GM19397 (cell line): ENCODE results near the gene USP17L21.
"Not testable (repeated sequence)": the region's sequence is repeated elsewhere in the genome, so short reads cannot be mapped to it uniquely, and the experiment has no call there.

Experiments used
- ATAC-seq: cut with Tn5 transposase; IDR thresholded peaks from one replicate; pipeline ENCODE4 v1.9.1; 2021; ENCODE audit warnings: mild to moderate bottlenecking, moderate library complexity; ENCODE audit not compliant: unreplicated experiment

Gene USP17L21, protein sequence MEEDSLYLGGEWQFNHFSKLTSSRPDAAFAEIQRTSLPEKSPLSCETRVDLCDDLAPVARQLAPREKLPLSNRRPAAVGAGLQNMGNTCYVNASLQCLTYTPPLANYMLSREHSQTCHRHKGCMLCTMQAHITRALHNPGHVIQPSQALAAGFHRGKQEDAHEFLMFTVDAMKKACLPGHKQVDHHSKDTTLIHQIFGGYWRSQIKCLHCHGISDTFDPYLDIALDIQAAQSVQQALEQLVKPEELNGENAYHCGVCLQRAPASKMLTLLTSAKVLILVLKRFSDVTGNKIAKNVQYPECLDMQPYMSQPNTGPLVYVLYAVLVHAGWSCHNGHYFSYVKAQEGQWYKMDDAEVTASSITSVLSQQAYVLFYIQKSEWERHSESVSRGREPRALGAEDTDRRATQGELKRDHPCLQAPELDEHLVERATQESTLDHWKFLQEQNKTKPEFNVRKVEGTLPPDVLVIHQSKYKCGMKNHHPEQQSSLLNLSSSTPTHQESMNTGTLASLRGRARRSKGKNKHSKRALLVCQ

DNA sequence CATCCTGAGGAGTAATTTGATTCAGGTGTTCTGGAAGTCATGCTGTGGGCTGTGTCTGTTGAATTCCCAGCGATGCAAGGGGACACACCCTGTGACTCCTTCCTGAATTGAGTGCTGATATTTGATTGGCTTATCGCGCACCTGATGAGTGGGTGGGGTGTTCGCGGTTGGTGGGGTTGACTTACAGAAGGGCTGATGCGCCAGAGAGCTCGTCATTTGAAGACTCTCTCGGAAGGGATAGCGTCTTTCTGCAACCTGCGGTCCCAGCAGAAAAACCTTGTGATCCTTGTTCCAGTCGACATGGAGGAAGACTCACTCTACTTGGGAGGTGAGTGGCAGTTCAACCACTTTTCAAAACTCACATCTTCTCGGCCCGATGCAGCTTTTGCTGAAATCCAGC lies at the start of gene USP17L21:
Gene USP17L21 (plus strand): TSS at position 301 of the 400 bp plus-strand sequence. CDS start 0 bp downstream, at position 301.
- ATAC-seq = not testable (repeated sequence)

DNA sequence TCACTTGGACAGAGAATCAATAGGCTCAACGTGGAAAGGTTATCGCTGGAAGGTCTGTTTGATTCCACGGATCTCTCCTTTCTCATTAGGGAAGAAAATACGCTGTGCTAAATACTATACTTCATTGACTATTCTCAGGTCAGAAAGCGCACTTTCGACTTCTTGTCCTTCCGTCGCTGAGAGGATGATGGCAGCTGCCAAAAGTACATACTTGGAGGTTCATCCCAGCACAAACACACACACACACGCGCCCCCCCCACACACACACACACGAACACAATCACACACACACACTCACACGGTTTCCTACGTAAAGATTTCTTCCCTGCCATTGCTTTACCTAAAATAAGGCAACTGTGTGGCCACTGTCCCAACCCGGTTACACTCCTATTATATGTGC lies 48.0 kb upstream of the USP17L21 start:
- ATAC-seq = not testable (repeated sequence)

DNA sequence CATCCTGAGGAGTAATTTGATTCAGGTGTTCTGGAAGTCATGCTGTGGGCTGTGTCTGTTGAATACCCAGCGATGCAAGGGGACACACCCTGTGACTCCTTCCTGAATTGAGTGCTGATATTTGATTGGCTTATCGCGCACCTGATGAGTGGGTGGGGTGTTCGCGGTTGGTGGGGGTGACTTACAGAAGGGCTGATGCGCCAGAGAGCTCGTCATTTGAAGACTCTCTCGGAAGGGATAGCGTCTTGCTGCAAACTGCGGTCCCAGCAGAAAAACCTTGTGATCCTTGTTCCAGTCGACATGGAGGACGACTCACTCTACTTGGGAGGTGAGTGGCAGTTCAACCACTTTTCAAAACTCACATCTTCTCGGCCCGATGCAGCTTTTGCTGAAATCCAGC lies 47.6 kb upstream of the USP17L21 start, which contains the start of gene USP17L11:
Gene USP17L11 (plus strand): TSS at position 301 of the 400 bp plus-strand sequence. CDS start 0 bp downstream, at position 301.
- ATAC-seq = not testable (repeated sequence)

DNA sequence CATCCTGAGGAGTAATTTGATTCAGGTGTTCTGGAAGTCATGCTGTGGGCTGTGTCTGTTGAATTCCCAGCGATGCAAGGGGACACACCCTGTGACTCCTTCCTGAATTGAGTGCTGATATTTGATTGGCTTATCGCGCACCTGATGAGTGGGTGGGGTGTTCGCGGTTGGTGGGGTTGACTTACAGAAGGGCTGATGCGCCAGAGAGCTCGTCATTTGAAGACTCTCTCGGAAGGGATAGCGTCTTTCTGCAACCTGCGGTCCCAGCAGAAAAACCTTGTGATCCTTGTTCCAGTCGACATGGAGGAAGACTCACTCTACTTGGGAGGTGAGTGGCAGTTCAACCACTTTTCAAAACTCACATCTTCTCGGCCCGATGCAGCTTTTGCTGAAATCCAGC lies 42.8 kb upstream of the USP17L21 start, which contains the start of gene USP17L12:
Gene USP17L12 (plus strand): TSS at position 301 of the 400 bp plus-strand sequence. CDS start 0 bp downstream, at position 301.
- not testable (repeated sequence) for ATAC-seq

DNA sequence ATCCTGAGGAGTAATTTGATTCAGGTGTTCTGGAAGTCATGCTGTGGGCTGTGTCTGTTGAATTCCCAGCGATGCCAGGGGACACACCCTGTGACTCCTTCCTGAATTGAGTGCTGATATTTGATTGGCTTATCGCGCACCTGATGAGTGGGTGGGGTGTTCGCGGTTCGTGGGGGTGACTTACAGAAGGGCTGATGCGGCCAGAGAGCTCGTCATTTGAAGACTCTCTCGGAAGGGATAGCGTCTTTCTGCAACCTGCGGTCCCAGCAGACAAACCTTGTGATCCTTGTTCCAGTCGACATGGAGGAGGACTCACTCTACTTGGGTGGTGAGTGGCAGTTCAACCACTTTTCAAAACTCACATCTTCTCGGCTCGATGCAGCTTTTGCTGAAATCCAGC lies 38.1 kb upstream of the USP17L21 start, which contains the start of gene USP17L13:
Gene USP17L13 (plus strand): TSS at position 301 of the 400 bp plus-strand sequence. CDS start 0 bp downstream, at position 301.
- ATAC-seq = not testable (repeated sequence)

DNA sequence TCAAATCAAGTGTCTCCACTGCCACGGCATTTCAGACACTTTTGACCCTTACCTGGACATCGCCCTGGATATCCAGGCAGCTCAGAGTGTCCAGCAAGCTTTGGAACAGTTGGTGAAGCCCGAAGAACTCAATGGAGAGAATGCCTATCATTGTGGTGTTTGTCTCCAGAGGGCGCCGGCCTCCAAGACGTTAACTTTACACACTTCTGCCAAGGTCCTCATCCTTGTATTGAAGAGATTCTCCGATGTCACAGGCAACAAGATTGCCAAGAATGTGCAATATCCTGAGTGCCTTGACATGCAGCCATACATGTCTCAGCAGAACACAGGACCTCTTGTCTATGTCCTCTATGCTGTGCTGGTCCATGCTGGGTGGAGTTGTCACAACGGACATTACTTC lies 32.4 kb upstream of the USP17L21 start:
- ATAC-seq = not testable (repeated sequence)

DNA sequence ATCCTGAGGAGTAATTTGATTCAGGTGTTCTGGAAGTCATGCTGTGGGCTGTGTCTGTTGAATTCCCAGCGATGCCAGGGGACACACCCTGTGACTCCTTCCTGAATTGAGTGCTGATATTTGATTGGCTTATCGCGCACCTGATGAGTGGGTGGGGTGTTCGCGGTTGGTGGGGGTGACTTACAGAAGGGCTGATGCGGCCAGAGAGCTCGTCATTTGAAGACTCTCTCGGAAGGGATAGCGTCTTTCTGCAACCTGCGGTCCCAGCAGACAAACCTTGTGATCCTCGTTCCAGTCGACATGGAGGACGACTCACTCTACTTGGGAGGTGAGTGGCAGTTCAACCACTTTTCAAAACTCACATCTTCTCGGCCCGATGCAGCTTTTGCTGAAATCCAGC lies 28.6 kb upstream of the USP17L21 start, which contains the start of gene USP17L15:
Gene USP17L15 (plus strand): TSS at position 301 of the 400 bp plus-strand sequence. CDS start 0 bp downstream, at position 301.
- not testable (repeated sequence) for ATAC-seq

DNA sequence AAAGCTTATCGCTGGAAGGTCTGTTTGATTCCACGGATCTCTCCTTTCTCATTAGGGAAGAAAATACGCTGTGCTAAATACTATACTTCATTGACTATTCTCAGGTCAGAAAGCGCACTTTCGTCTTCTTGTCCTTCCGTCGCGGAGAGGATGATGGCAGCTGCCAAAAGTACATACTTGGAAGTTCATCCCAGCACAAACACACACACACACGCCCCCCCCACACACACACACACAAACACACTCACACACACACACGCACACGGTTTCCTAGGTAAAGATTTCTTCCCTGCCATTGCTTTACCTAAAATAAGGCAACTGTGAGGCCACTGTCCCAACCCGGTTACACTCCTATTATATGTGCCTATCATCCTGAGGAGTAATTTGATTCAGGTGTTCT lies 24.2 kb upstream of the USP17L21 start:
- ATAC-seq = not testable (repeated sequence)

DNA sequence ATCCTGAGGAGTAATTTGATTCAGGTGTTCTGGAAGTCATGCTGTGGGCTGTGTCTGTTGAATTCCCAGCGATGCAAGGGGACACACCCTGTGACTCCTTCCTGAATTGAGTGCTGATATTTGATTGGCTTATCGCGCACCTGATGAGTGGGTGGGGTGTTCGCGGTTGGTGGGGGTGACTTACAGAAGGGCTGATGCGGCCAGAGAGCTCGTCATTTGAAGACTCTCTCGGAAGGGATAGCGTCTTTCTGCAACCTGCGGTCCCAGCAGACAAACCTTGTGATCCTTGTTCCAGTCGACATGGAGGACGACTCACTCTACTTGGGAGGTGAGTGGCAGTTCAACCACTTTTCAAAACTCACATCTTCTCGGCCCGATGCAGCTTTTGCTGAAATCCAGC lies 19.1 kb upstream of the USP17L21 start, which contains the start of gene USP17L17:
Gene USP17L17 (plus strand): TSS at position 301 of the 400 bp plus-strand sequence. CDS start 0 bp downstream, at position 301.
- ATAC-seq = not testable (repeated sequence)

DNA sequence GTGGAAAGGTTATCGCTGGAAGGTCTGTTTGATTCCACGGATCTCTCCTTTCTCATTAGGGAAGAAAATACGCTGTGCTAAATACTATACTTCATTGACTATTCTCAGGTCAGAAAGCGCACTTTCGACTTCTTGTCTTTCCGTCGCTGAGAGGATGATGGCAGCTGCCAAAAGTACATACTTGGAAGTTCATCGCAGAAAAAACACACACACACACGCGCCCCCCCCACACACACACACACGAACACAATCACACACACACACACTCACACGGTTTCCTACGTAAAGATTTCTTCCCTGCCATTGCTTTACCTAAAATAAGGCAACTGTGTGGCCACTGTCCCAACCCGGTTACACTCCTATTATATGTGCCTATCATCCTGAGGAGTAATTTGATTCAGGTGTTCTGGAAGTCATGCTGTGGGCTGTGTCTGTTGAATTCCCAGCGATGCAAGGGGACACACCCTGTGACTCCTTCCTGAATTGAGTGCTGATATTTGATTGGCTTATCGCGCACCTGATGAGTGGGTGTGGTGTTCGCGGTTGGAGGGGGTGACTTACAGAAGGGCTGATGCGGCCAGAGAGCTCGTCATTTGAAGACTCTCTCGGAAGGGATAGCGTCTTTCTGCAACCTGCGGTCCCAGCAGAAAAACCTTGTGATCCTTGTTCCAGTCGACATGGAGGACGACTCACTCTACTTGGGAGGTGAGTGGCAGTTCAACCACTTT lies 14.6 kb upstream of the USP17L21 start, which contains the start of gene USP17L18:
Gene USP17L18 (plus strand): TSS at position 678 of the 728 bp plus-strand sequence. CDS start 0 bp downstream, at position 678.
- not testable (repeated sequence) for ATAC-seq

DNA sequence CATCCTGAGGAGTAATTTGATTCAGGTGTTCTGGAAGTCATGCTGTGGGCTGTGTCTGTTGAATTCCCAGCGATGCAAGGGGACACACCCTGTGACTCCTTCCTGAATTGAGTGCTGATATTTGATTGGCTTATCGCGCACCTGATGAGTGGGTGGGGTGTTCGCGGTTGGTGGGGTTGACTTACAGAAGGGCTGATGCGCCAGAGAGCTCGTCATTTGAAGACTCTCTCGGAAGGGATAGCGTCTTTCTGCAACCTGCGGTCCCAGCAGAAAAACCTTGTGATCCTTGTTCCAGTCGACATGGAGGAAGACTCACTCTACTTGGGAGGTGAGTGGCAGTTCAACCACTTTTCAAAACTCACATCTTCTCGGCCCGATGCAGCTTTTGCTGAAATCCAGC lies 9.6 kb upstream of the USP17L21 start, which contains the start of gene USP17L19:
Gene USP17L19 (plus strand): TSS at position 301 of the 400 bp plus-strand sequence. CDS start 0 bp downstream, at position 301.
- ATAC-seq = not testable (repeated sequence)

DNA sequence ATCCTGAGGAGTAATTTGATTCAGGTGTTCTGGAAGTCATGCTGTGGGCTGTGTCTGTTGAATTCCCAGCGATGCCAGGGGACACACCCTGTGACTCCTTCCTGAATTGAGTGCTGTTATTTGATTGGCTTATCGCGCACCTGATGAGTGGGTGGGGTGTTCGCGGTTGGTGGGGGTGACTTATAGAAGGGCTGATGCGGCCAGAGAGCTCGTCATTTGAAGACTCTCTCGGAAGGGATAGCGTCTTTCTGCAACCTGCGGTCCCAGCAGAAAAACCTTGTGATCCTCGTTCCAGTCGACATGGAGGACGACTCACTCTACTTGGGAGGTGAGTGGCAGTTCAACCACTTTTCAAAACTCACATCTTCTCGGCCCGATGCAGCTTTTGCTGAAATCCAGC lies 4.8 kb upstream of the USP17L21 start, which contains the start of gene USP17L20:
Gene USP17L20 (plus strand): TSS at position 301 of the 400 bp plus-strand sequence. CDS start 0 bp downstream, at position 301.
- ATAC-seq = not testable (repeated sequence)

DNA sequence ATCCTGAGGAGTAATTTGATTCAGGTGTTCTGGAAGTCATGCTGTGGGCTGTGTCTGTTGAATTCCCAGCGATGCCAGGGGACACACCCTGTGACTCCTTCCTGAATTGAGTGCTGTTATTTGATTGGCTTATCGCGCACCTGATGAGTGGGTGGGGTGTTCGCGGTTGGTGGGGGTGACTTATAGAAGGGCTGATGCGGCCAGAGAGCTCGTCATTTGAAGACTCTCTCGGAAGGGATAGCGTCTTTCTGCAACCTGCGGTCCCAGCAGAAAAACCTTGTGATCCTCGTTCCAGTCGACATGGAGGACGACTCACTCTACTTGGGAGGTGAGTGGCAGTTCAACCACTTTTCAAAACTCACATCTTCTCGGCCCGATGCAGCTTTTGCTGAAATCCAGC lies 4.6 kb downstream of the USP17L21 start, which contains the start of gene USP17L22:
Gene USP17L22 (plus strand): TSS at position 301 of the 400 bp plus-strand sequence. CDS start 0 bp downstream, at position 301.
- ATAC-seq = not testable (repeated sequence)

DNA sequence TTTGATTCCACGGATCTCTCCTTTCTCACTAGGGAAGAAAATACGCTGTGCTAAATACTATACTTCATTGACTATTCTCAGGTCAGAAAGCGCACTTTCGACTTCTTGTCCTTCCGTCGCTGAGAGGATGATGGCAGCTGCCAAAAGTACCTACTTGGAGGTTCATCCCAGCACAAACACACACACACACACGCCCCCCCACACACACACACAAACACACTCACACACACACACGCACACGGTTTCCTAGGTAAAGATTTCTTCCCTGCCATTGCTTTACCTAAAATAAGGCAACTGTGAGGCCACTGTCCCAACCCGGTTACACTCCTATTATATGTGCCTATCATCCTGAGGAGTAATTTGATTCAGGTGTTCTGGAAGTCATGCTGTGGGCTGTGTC lies 9.0 kb downstream of the USP17L21 start:
- not testable (repeated sequence) for ATAC-seq
